GM08714 (cell line): Measurements from ENCODE around the gene NDUFAF3.

ENCODE experiments used
- H3K4me3 ChIP-seq: fragments of 200-500 bp; sonication (Bioruptor generic); 2 replicates; pipeline ENCODE4 v1.5.1; 2014; ENCODE audit warnings: mild to moderate bottlenecking, low read length, inconsistent platforms
- ZNF274 ChIP-seq: IDR thresholded peaks from 2 replicates; pipeline ENCODE4 v1.6.1; 2012; ENCODE audit warnings: mild to moderate bottlenecking, low read depth, low read length

Gene NDUFAF3

GRCh38 chr3:49007771-49008528 lies 14.0 kb upstream of the NDUFAF3 start:
- peak overlapping the region; percentile 91 for H3K4me3 ChIP-seq
- no peak for TF ChIP-seq ZNF274

DNA sequence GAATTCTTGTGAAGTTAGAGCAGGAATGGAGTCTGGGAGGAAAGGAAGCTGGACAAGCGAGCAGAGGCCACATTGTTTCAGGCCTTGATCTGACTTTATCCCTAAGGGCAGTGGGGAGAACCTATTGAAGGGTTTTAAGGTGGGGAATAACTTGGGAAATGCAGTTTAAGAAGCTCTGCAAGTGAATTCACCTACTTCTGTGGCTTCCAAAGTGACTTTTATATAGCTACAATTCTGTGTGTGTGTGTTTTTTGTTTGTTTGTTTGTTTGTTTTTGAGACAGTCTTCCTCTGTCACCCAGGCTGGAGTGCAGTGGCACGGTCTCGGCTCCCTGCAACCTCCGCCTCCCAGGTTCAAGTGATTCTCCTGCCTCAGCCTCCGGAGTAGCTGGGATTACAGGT lies 13.3 kb upstream of the NDUFAF3 start:
- H3K4me3 ChIP-seq: peak overlapping the region; percentile 91; the same call in 1 of the 2 replicates

- no peak for TF ChIP-seq ZNF274
These were observed 12.5 kb upstream of the NDUFAF3 start for GRCh38 chr3:49009396-49009795.

GRCh38 chr3:49012441-49013017 lies 9.4 kb upstream of the NDUFAF3 start:
- TF ChIP-seq ZNF274: no peak
- H3K4me3 ChIP-seq: no peak overlapping the region

More at GRCh38 chr3:49009396-49009795, 12.5 kb upstream of the NDUFAF3 start:
- H3K4me3 ChIP-seq: no peak overlapping the region

GRCh38 chr3:49013113-49013737 lies 8.7 kb upstream of the NDUFAF3 start:
- TF ChIP-seq ZNF274: no peak
- H3K4me3 ChIP-seq: no peak overlapping the region

DNA sequence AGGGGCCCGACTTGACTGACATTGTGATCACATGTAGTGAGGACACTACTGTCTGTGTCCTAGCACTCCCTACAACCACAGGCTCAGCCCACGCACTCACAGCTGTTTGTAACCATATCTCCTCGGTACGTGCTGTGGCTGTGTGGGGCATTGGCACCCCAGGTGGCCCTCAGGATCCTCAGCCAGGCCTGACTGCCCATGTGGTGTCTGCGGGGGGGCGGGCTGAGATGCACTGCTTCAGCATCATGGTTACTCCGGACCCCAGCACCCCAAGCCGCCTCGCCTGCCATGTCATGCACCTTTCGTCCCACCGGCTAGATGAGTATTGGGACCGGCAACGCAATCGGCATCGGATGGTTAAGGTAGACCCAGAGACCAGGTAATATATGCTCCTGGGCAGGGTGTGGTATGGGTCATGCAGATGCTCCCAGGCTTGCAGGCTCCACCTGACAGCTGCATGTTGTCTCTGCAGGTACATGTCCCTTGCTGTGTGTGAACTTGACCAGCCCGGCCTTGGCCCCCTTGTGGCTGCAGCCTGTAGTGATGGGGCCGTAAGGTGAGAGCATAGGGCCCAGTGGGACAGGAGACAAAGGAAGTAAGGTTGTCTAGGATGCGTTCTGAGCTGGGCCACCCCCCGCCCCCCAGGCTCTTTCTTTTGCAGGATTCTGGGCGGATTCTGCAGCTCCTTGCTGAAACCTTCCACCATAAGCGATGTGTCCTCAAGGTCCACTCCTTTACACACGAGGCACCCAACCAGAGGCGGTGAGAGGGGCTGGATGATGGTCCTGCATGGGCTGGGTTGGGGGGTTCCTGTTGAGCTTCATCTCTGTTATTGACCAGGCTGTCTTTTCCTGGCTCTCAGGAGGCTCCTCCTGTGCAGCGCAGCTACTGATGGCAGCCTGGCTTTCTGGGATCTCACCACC lies 7.9 kb upstream of the NDUFAF3 start:
- H3K4me3 ChIP-seq: no peak overlapping the region
- TF ChIP-seq ZNF274: no peak

DNA sequence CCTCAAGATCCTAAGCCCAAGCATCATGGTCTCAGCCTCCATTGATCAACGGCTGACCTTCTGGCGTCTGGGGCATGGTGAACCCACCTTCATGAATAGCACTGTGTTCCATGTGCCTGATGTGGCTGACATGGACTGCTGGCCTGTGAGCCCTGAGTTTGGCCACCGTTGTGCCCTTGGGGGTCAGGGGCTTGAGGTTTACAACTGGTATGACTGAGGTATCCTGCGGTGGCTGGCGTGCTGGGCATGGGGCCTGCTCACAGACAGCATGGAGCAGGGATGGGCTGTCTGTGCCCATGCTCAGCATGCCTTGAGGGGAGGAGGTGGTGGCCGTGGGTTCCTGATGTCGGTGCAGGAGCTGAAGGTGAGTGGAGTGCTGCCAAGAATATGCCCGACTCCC lies 6.8 kb upstream of the NDUFAF3 start:
- no peak for TF ChIP-seq ZNF274
- no peak overlapping the region for H3K4me3 ChIP-seq

DNA sequence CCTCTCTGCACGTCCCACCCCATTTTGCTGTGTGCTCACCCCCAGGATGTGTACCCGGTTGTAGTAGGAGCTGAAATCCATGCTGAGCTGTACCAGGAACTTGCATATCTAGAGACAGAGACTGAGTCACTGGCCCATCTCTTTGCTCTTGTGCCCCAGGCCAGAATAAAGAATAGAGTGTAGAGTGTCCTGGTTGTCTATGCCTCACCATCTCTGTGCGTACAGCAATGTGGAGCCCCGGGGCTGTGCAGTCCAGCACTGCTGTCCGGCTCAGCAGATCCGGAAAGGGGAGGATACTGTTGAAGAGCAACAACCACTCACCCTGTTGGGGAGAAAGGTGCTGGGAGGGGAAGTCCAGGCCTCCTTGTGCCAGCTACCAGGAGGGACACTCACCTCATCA lies 6.2 kb upstream of the NDUFAF3 start:
- TF ChIP-seq ZNF274: no peak
- no peak overlapping the region for H3K4me3 ChIP-seq

GRCh38 chr3:49016414-49017228 lies 5.3 kb upstream of the NDUFAF3 start:
- no peak overlapping the region for H3K4me3 ChIP-seq
- no peak for TF ChIP-seq ZNF274

GRCh38 chr3:49017229-49017970 lies 4.5 kb upstream of the NDUFAF3 start:
- TF ChIP-seq ZNF274: no peak
- peak overlapping the region; percentile 64; the same call in 1 of the 2 replicates for H3K4me3 ChIP-seq

DNA sequence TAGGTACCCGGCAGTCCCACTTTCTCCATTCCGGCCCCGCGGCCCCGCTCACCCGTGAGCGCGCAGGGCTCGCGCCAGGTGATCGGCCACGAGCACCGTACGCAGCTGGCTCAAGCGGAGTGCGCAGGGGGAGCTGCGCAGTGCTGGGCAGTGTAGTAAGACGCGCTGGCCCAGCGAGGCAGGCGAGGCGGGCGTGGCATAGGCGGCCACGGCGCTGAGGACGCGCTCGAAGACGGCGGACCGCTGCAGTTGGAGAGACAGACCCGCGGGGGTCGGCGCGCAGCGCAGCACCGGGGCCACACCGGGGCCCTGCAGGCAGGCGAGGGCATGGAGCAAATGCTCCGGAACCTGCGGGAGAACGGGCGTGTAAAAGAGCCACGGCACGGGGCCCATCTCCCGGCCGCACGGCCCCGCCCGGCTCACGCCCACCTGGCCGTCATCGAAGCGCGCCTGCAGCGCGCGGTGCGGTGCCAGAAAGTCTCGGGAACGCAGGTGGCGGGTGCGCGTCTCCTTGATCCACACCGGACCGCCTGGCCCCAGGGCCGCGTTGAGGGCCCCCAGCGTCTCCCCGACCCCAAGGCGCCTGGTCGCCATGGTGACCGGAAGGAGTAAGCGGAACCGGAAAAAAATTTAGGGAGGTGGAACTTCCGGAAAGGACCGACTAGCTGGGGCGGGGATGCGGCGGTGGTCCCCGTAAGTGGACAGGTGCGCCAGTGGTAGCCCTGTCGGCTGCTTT lies 3.8 kb upstream of the NDUFAF3 start, which contains the start of gene DALRD3:
Gene DALRD3 (minus strand): TSS at position 610 of the 736 bp plus-strand sequence. CDS start 16 bp downstream, at position 594.
- H3K4me3 ChIP-seq: peak within 1 kb of the TSS; percentile 64; the same call in 1 of the 2 replicates
- TF ChIP-seq ZNF274: no peak

GRCh38 chr3:49018707-49019006 lies 3.3 kb upstream of the NDUFAF3 start:
- TF ChIP-seq ZNF274: no peak
- peak overlapping the region; percentile 64; the same call in 1 of the 2 replicates for H3K4me3 ChIP-seq
